ENCODE results near the gene ATXN8OS. TPM values are rescaled to one million over a fixed set of nuclear protein-coding genes. Genes with fewer than 3 reads are reported as not detected.

Gene ATXN8OS
- total and polyA plus RNA-seq, 2 donors (not counting 1 experiment from before 2014, with no cell fraction given), result not detected

GRCh38 chr13:70162141-70162540, 54.5 kb downstream of the ATXN8OS start:
- POLR2A ChIA-PET, result no interaction called here
- Histone ChIP-seq H3K4me1 (ENCODE audit: control insufficient read depth in 2 of 2, insufficient read depth in 2 of 2, low read length in 2 of 2) (no peaks in the 10 kb centered on the region), H3K36me3 (replicated peaks in 1 of 2; ENCODE audit: control extremely low read depth in 1 of 2, control insufficient read depth in 1 of 2, extremely low read depth in 1 of 2, insufficient read depth in 2 of 2, low read length in 1 of 2) (no peaks in the 10 kb centered on the region), H3K79me2 (ENCODE audit: control insufficient read depth, insufficient read depth, low read length) (no peaks in the 10 kb centered on the region), H3K9me3 (ENCODE audit: control extremely low read depth in 1 of 3, control insufficient read depth in 2 of 3, insufficient read depth in 1 of 3, low read length in 2 of 3) (no peaks in the 10 kb centered on the region), H3K27ac (ENCODE audit: low read length in 2 of 2) (no peak overlapping the region), H3K27me3 (replicated peaks in 1 of 4; ENCODE audit: control extremely low read depth in 1 of 4, control insufficient read depth in 3 of 4, insufficient read depth in 4 of 4, low read length in 3 of 4) (no peaks in the 10 kb centered on the region), H4K20me1 (ENCODE audit: control insufficient read depth, insufficient read depth, low read length, poor library complexity, severe bottlenecking) (no peaks in the 10 kb centered on the region), H3K4me3 (ENCODE audit: control extremely low read depth in 1 of 5, extremely low read depth in 1 of 5, insufficient read depth in 1 of 5, low read depth in 2 of 5, low read length in 4 of 5) (no peak overlapping the region), H3K4me2 (replicated peaks; ENCODE audit: low read depth, low read length, poor library complexity, severe bottlenecking) (no peak overlapping the region), H2AFZ (ENCODE audit: insufficient read depth, low read depth, low read length, poor library complexity, severe bottlenecking) (no peak overlapping the region), H3K9ac (ENCODE audit: low read length) (no peak overlapping the region)
- CTCF ChIA-PET, result no interaction called here
- Mint-ChIP-seq H3K4me3 (no peak overlapping the region), H3K4me1 (no peaks in the 10 kb centered on the region), H3K27ac (no peak overlapping the region), H3K9me3 (ENCODE audit: insufficient read depth) (peaks cover 2% of the 10 kb centered on the region), H3K27me3 (no peaks in the 10 kb centered on the region)
- DNase-seq (no peak), ATAC-seq (ENCODE audit: low read depth) (no peak)
- 83% methylated on average over 5 of the region's 5 CpGs for WGBS (ENCODE audit: insufficient coverage)
- no peak for TF ChIP-seq EZH2 (IDR thresholded peaks at IDR 0.05; ENCODE audit: borderline replicate concordance, insufficient read depth, low read depth, low read length, poor library complexity, severe bottlenecking)
- TF ChIP-seq CTCF (IDR thresholded peaks at IDR 0.05), result no peak
- intact Hi-C loops (cut with micrococcal nuclease), result no loop called here

- no peaks in the 10 kb centered on the region for H4K20me1 ChIP-seq (ENCODE audit: control insufficient read depth, insufficient read depth, low read length, poor library complexity, severe bottlenecking)
- H3K4me1 ChIP-seq (ENCODE audit: control insufficient read depth in 2 of 2, insufficient read depth in 2 of 2, low read length in 2 of 2), result no peaks in the 10 kb centered on the region
- ATAC-seq (ENCODE audit: low read depth) (no peak), DNase-seq (no peak)
- no peak overlapping the region for H3K4me3 ChIP-seq (ENCODE audit: control extremely low read depth in 1 of 5, extremely low read depth in 1 of 5, insufficient read depth in 1 of 5, low read depth in 2 of 5, low read length in 4 of 5)
- ChIA-PET POLR2A (no interaction called here), CTCF (no interaction called here)
- no peaks in the 10 kb centered on the region for H3K27me3 ChIP-seq (replicated peaks in 1 of 4; ENCODE audit: control extremely low read depth in 1 of 4, control insufficient read depth in 3 of 4, insufficient read depth in 4 of 4, low read length in 3 of 4)
- intact Hi-C loops (cut with micrococcal nuclease), result no loop called here
- H3K9me3 ChIP-seq (ENCODE audit: control extremely low read depth in 1 of 3, control insufficient read depth in 2 of 3, insufficient read depth in 1 of 3, low read length in 2 of 3), result peaks cover 0 to 4% (median 0%) of the 10 kb centered on the region in 3 donors
- H3K27me3 Mint-ChIP-seq, result no peaks in the 10 kb centered on the region
- no peak overlapping the region for H3K4me3 Mint-ChIP-seq
- peaks cover 6% of the 10 kb centered on the region for H3K9me3 Mint-ChIP-seq (ENCODE audit: insufficient read depth)
- TF ChIP-seq EZH2 (IDR thresholded peaks at IDR 0.05; ENCODE audit: borderline replicate concordance, insufficient read depth, low read depth, low read length, poor library complexity, severe bottlenecking) (no peak), CTCF (IDR thresholded peaks at IDR 0.05) (no peak)
- no peak overlapping the region for H3K27ac Mint-ChIP-seq
- no peak overlapping the region for H3K27ac ChIP-seq (ENCODE audit: low read length in 2 of 2)
- H3K9ac ChIP-seq (ENCODE audit: low read length), result no peak overlapping the region
- H3K79me2 ChIP-seq (ENCODE audit: control insufficient read depth, insufficient read depth, low read length), result no peaks in the 10 kb centered on the region
- no peak overlapping the region for H3K4me2 ChIP-seq (replicated peaks; ENCODE audit: low read depth, low read length, poor library complexity, severe bottlenecking)
- WGBS (ENCODE audit: insufficient coverage), result no CpG with 5 or more reads among the region's 5 CpGs
- H3K4me1 Mint-ChIP-seq, result no peaks in the 10 kb centered on the region
- H3K36me3 ChIP-seq (replicated peaks in 1 of 2; ENCODE audit: control extremely low read depth in 1 of 2, control insufficient read depth in 1 of 2, extremely low read depth in 1 of 2, insufficient read depth in 2 of 2, low read length in 1 of 2), result no peaks in the 10 kb centered on the region
- H2AFZ ChIP-seq (ENCODE audit: insufficient read depth, low read depth, low read length, poor library complexity, severe bottlenecking), result no peak overlapping the region
Measured at GRCh38 chr13:70170689-70171088, 63.1 kb downstream of the ATXN8OS start.

Measured in B cell (primary cell).